ENCODE results near the gene WDPCP. TPM values are rescaled to one million over a fixed set of nuclear protein-coding genes. Genes with fewer than 3 reads are reported as not detected.

WDPCP gene
- total RNA-seq, 1 donor from 2014 or later = 14.1 TPM

- Mint-ChIP-seq H3K9me3 (ENCODE audit: low read depth) (no peaks in the 10 kb centered on the region), H3K27ac (no peak overlapping the region), H3K4me3 (ENCODE audit: low read depth) (no peak overlapping the region), H3K36me3 (ENCODE audit: insufficient read depth) (peaks cover 37% of the 10 kb centered on the region), H3K27me3 (no peaks in the 10 kb centered on the region), H3K4me1 (ENCODE audit: low read depth) (peaks cover 19% of the 10 kb centered on the region)
- TF ChIP-seq CTCF (IDR thresholded peaks at IDR 0.05; ENCODE audit: unreplicated experiment) = no peak
- no peak for DNase-seq (ENCODE audit: low spot score, unreplicated experiment)
These were observed 16.4 kb upstream of the WDPCP start for GRCh38 chr2:63604666-63605065.

GRCh38 chr2:63600881-63601460, 12.7 kb upstream of the WDPCP start:
- no peak for TF ChIP-seq CTCF (IDR thresholded peaks at IDR 0.05; ENCODE audit: unreplicated experiment)
- no peak overlapping the region for H3K4me3 Mint-ChIP-seq (ENCODE audit: low read depth)
- peaks cover 19% of the 10 kb centered on the region for H3K4me1 Mint-ChIP-seq (ENCODE audit: low read depth)
- DNase-seq (ENCODE audit: low spot score, unreplicated experiment) = no peak
- H3K9me3 Mint-ChIP-seq (ENCODE audit: low read depth) = no peaks in the 10 kb centered on the region
- no peaks in the 10 kb centered on the region for H3K27me3 Mint-ChIP-seq
- H3K27ac Mint-ChIP-seq = peak overlapping the region; percentile 58
- H3K36me3 Mint-ChIP-seq (ENCODE audit: insufficient read depth) = peaks cover 35% of the 10 kb centered on the region

DNA sequence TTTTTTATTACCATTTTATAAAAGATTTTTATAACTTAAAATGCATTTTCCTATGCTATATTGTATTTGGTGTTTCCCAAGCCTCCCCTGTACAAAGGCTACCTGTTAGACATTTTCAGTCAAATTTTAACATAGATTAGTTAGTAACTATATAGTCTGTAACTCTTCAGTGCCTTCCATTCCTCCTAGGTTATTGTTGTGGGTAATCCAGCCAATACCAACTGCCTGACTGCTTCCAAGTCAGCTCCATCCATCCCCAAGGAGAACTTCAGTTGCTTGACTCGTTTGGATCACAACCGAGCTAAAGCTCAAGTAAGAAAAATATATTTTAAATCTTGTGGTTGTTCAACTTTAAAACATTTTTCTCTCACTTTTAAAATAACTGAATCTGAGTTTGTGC, 10.7 kb upstream of the WDPCP start:
- Mint-ChIP-seq H3K27ac (no peak overlapping the region), H3K9me3 (ENCODE audit: low read depth) (no peaks in the 10 kb centered on the region), H3K4me3 (ENCODE audit: low read depth) (no peak overlapping the region), H3K4me1 (ENCODE audit: low read depth) (peaks cover 19% of the 10 kb centered on the region), H3K27me3 (no peaks in the 10 kb centered on the region), H3K36me3 (ENCODE audit: insufficient read depth) (peaks cover 24% of the 10 kb centered on the region)
- DNase-seq (ENCODE audit: low spot score, unreplicated experiment) = no peak
- TF ChIP-seq CTCF (IDR thresholded peaks at IDR 0.05; ENCODE audit: unreplicated experiment) = no peak

DNA sequence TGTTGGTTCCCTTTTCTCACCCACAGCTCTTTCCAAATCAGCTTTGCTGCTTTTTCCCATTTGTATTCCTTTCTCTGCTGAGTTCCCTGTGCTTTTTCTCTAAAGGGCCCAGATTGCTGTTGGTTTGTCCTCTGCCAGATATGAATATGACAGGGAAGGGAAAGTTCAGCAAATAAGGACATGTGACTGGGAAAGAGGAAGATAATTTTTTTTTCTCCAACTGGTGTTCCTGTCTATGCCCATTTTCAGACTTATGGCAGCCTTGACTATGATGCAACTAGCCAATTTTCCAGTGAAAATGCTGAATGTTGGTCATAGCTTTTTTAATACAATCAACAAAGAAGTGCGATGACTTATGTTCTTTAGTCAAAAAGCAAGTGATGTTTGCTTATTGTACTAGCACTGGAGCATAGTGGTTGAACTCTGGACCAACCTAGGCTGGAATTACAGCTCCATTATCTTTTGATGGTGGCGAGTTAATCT, 8.2 kb upstream of the WDPCP start:
- Mint-ChIP-seq H3K4me3 (ENCODE audit: low read depth) (no peak overlapping the region), H3K27me3 (no peaks in the 10 kb centered on the region), H3K4me1 (ENCODE audit: low read depth) (peaks cover 14% of the 10 kb centered on the region), H3K36me3 (ENCODE audit: insufficient read depth) (peaks cover 14% of the 10 kb centered on the region), H3K9me3 (ENCODE audit: low read depth) (no peaks in the 10 kb centered on the region), H3K27ac (no peak overlapping the region)
- no peak for TF ChIP-seq CTCF (IDR thresholded peaks at IDR 0.05; ENCODE audit: unreplicated experiment)
- DNase-seq (ENCODE audit: low spot score, unreplicated experiment) = no peak

DNA sequence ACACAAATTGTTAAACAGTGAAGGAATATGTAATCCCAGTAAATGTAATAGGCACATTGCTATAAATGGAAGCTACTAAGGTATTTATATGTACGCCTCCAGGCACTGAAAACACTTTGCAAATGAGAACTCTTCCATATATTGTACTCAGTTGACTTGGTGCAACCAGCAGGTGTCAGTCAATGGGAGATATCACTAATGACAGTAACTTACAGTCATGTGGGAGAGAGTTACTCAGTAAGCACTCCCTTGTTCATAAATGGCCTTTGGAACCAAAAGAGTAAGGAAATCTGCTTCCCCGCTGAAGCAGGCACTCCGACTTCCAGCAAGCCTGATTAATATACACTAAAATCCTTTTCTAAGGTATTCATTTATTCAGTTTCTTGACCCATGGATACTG, 6.4 kb upstream of the WDPCP start:
- Mint-ChIP-seq H3K27ac (no peak overlapping the region), H3K27me3 (no peaks in the 10 kb centered on the region), H3K4me3 (ENCODE audit: low read depth) (no peak overlapping the region), H3K4me1 (ENCODE audit: low read depth) (peaks cover under 1% of the 10 kb centered on the region), H3K36me3 (ENCODE audit: insufficient read depth) (peaks cover 14% of the 10 kb centered on the region), H3K9me3 (ENCODE audit: low read depth) (no peaks in the 10 kb centered on the region)
- no peak for DNase-seq (ENCODE audit: low spot score, unreplicated experiment)
- no peak for TF ChIP-seq CTCF (IDR thresholded peaks at IDR 0.05; ENCODE audit: unreplicated experiment)
